ENCODE results near the gene FOXB1.

DNA sequence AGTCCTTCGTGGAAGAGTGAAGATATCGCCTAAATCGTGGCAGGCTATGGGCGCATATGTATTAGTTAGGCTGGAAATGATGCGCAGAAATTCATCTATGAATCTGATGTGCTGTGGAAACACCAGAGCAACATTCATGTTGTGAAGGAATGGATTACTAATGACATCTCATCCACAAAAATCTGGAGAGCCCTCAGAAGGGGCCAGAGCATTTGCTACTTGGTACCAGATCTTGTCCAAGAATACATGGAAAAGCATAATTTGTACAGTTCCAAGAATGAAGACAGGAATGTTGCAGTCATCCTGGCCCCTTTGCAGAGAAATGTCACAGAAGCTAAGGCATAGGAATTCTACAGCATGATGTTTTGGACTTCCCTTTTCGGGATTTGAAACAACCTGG is 38.4 kb upstream of the FOXB1 start:
- TF ChIP-seq, protein P1, sequence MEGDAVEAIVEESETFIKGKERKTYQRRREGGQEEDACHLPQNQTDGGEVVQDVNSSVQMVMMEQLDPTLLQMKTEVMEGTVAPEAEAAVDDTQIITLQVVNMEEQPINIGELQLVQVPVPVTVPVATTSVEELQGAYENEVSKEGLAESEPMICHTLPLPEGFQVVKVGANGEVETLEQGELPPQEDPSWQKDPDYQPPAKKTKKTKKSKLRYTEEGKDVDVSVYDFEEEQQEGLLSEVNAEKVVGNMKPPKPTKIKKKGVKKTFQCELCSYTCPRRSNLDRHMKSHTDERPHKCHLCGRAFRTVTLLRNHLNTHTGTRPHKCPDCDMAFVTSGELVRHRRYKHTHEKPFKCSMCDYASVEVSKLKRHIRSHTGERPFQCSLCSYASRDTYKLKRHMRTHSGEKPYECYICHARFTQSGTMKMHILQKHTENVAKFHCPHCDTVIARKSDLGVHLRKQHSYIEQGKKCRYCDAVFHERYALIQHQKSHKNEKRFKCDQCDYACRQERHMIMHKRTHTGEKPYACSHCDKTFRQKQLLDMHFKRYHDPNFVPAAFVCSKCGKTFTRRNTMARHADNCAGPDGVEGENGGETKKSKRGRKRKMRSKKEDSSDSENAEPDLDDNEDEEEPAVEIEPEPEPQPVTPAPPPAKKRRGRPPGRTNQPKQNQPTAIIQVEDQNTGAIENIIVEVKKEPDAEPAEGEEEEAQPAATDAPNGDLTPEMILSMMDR (conservative IDR thresholded peaks at IDR 0.05 in 1 of 2, IDR thresholded peaks at IDR 0.05 in 1 of 2; ENCODE audit: extremely low read depth in 1 of 2, insufficient read depth in 1 of 2, low read depth in 1 of 2, low read length in 2 of 2): no peak
- no peak for TF ChIP-seq EZH2 (IDR thresholded peaks at IDR 0.05; ENCODE audit: borderline replicate concordance, low read length)
